Thyroid gland (tissue), 4 donors: ENCODE data around the gene VPS54.

Source experiments
- POLR2A ChIP-seq, 2 donors: fragments of 450-650 bp; IDR thresholded peaks; one replicate each; pipeline ENCODE4 v1.6.1; 2017; ENCODE audit warnings: antibody characterized with exemption in 2 of 2, mild to moderate bottlenecking in 2 of 2, moderate library complexity in 1 of 2
- TF ChIP-seq, protein P1 (sequence below), 6 experiments: fragments of 200-600 bp in 3 of 6; fragments of 450-650 bp in 3 of 6; sonication (generic) in 3 of 6; IDR thresholded peaks; one replicate each; pipeline ENCODE4 v1.5.1; 2016 to 2019; ENCODE audit warnings: antibody characterized with exemption in 6 of 6, mild to moderate bottlenecking in 2 of 6, inconsistent platforms in 1 of 6, moderate library complexity in 1 of 6

DNA sequence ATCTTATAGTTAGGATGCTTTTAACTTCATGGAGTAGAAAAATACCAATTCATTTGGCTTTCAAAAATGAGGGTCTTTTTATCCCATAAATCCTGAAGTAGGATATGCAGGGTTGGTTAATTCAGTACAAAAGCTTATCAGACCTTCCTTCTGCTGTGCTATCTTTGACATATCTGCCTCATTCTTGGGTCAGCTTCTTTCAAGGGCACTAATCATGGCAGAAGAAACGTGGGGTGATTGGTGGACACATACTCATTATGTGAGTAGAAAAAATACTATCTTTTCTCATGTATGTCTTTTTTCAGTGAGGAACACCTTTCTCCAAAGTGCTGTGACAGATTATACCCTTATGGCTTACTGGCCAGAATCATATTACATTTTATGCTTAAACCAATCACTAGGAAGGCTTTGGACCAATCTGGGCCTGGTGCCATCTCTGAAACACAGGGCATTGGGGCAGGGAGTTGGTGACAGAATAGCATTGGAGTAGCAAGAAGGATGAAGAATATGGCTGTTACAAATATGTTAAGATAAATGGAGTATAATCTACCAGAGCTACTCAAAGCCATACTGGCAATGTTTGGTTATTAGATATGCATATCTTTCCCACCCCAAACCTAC, 167.4 kb downstream of the VPS54 start:
- TF ChIP-seq, protein P1, sequence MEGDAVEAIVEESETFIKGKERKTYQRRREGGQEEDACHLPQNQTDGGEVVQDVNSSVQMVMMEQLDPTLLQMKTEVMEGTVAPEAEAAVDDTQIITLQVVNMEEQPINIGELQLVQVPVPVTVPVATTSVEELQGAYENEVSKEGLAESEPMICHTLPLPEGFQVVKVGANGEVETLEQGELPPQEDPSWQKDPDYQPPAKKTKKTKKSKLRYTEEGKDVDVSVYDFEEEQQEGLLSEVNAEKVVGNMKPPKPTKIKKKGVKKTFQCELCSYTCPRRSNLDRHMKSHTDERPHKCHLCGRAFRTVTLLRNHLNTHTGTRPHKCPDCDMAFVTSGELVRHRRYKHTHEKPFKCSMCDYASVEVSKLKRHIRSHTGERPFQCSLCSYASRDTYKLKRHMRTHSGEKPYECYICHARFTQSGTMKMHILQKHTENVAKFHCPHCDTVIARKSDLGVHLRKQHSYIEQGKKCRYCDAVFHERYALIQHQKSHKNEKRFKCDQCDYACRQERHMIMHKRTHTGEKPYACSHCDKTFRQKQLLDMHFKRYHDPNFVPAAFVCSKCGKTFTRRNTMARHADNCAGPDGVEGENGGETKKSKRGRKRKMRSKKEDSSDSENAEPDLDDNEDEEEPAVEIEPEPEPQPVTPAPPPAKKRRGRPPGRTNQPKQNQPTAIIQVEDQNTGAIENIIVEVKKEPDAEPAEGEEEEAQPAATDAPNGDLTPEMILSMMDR (IDR thresholded peaks at IDR 0.05) = no peak
- no peak for TF ChIP-seq POLR2A (IDR thresholded peaks at IDR 0.05)
